ENCODE data around the gene CRTC3.

GRCh38 chr15:90683876-90684275 lies 154.2 kb downstream of the CRTC3 start:
- TF ChIP-seq POLR2A (IDR thresholded peaks at IDR 0.05) = no peak
- no peak for TF ChIP-seq CTCF (IDR thresholded peaks at IDR 0.05)

All from testis (tissue), 2 donors.